GM03348 (cell line): Measurements from ENCODE around the gene BRICD5.
"Not testable (repeated sequence)": the region's sequence is repeated elsewhere in the genome, so short reads cannot be mapped to it uniquely, and the experiment has no call there.

Experiments
- DNase-seq: peaks from one replicate; pipeline ENCODE4 v3.0.0; 2012; ENCODE audit warnings: low spot score

BRICD5 gene

GRCh38 chr16:2210386-2211365 is at the start of gene BRICD5:
Gene BRICD5 (minus strand): TSS chr16:2210863. CDS start chr16:2210833, 30 bp downstream.
- no peak for DNase-seq

- DNase-seq = no peak
Observed at GRCh38 chr16:2260250-2260649, 49.6 kb upstream of the BRICD5 start.

- DNase-seq = not testable (repeated sequence)
Observed at GRCh38 chr16:2258530-2258929, 47.9 kb upstream of the BRICD5 start.

GRCh38 chr16:2257726-2258125 is 47.1 kb upstream of the BRICD5 start:
- DNase-seq = no peak

GRCh38 chr16:2256531-2257140 is 46.0 kb upstream of the BRICD5 start:
- DNase-seq = no peak

GRCh38 chr16:2253293-2253692 is 42.6 kb upstream of the BRICD5 start:
- no peak for DNase-seq

GRCh38 chr16:2252806-2253148 is 42.1 kb upstream of the BRICD5 start:
- DNase-seq = no peak

GRCh38 chr16:2251296-2252111 is 40.8 kb upstream of the BRICD5 start, which contains the start of gene ECI1:
Gene ECI1 (minus strand): TSS chr16:2251587. CDS start chr16:2251566, 21 bp downstream.
- DNase-seq = peak; percentile 100

- DNase-seq = no peak
Observed at GRCh38 chr16:2250652-2251295, 40.1 kb upstream of the BRICD5 start.

GRCh38 chr16:2246301-2246885 is 35.7 kb upstream of the BRICD5 start:
- DNase-seq = no peak

GRCh38 chr16:2244926-2245795 is 34.5 kb upstream of the BRICD5 start:
- DNase-seq = no peak

GRCh38 chr16:2244301-2244700 is 33.6 kb upstream of the BRICD5 start:
- no peak for DNase-seq

- no peak for DNase-seq
Observed at GRCh38 chr16:2243781-2244180, 33.1 kb upstream of the BRICD5 start.

- no peak for DNase-seq
Observed at GRCh38 chr16:2243031-2243528, 32.4 kb upstream of the BRICD5 start.

GRCh38 chr16:2242598-2242997 is 31.9 kb upstream of the BRICD5 start:
- no peak for DNase-seq

GRCh38 chr16:2240331-2240730 is 29.7 kb upstream of the BRICD5 start:
- DNase-seq = not testable (repeated sequence)

- DNase-seq = no peak
Observed at GRCh38 chr16:2238838-2239675, 28.4 kb upstream of the BRICD5 start.

GRCh38 chr16:2238150-2238837 is 27.6 kb upstream of the BRICD5 start:
- DNase-seq = no peak
